Keratinocyte (primary cell): Measurements from ENCODE around the gene PTGDR2.

Experiments used
- EZH2 ChIP-seq: IDR thresholded peaks from one replicate; pipeline ENCODE4 v1.6.1; 2012; ENCODE audit warnings: inconsistent platforms, mild to moderate bottlenecking, low read length, moderate library complexity
- TF ChIP-seq, protein P1 (sequence below), 3 experiments: IDR thresholded peaks in 1 of 3; conservative IDR thresholded peaks in 1 of 3; optimal IDR thresholded peaks in 1 of 3; 2 replicates in 2 of 3; 3 replicates in 1 of 3; pipeline versions ENCODE3 to v1.5.1; 2011; ENCODE audit warnings: low read length in 3 of 3, mild to moderate bottlenecking in 3 of 3, moderate library complexity in 2 of 3, control low read depth in 1 of 3, inconsistent platforms in 1 of 3; ENCODE audit not compliant: insufficient read depth in 2 of 3; ENCODE audit errors: extremely low read depth in 1 of 3

DNA sequence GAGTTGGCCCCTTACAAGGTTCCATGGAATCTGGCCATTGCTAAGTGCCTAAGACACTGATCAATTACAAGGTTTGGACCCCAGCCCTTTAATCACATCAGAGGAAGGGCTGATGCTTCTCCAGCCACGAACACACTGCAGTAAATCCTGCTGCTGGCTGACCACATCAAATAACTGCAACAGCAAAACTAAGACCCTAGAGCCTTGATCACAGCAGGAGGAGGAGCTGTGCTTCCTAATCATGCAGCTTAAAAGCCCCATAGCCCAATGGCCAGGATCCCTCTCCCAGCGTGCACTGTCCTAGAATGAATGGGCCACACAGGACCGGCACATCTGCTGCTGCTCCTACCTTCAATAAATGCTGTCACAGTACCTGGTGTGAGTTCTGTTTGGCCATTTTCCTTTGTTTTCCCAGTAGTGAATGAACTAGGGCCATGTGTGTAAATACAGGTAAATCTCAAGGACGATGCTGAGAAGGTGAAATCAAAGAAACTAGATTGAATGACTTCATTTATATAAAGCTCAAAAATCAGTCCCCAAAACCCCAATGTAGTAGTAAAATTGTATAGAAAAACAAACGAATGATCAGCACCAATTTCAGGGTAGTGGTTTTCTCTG is 24.3 kb upstream of the PTGDR2 start:
- TF ChIP-seq, protein P1, sequence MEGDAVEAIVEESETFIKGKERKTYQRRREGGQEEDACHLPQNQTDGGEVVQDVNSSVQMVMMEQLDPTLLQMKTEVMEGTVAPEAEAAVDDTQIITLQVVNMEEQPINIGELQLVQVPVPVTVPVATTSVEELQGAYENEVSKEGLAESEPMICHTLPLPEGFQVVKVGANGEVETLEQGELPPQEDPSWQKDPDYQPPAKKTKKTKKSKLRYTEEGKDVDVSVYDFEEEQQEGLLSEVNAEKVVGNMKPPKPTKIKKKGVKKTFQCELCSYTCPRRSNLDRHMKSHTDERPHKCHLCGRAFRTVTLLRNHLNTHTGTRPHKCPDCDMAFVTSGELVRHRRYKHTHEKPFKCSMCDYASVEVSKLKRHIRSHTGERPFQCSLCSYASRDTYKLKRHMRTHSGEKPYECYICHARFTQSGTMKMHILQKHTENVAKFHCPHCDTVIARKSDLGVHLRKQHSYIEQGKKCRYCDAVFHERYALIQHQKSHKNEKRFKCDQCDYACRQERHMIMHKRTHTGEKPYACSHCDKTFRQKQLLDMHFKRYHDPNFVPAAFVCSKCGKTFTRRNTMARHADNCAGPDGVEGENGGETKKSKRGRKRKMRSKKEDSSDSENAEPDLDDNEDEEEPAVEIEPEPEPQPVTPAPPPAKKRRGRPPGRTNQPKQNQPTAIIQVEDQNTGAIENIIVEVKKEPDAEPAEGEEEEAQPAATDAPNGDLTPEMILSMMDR (optimal IDR thresholded peaks at IDR 0.05 in 1 of 3, IDR thresholded peaks at IDR 0.05 in 1 of 3, conservative IDR thresholded peaks at IDR 0.05 in 1 of 3; ENCODE audit: extremely low read depth in 1 of 3, insufficient read depth in 2 of 3, low read length in 3 of 3), result no peak
- no peak for TF ChIP-seq EZH2
